ENCODE data around the gene PINK1. TPM values are rescaled to one million over a fixed set of nuclear protein-coding genes. Genes with fewer than 3 reads are reported as not detected.

The PINK1 gene
- total RNA-seq, 1 donor from 2014 or later = 127 TPM

Other genes starting within 250 kb of the PINK1 start
- 8.4 and 11.4 TPM in 2 replicates for gene CAMK2N1, start 147.2 kb upstream of the PINK1 start, total RNA-seq
- gene MUL1, start 125.3 kb upstream of the PINK1 start, total RNA-seq = 37.6 and 42.4 TPM in 2 replicates
- 0.08 TPM in 1 of 2 replicates, not detected in the other for gene FAM43B, start 80.9 kb upstream of the PINK1 start, total RNA-seq
- 0.16 TPM in 1 of 2 replicates, not detected in the other for gene CDA, start 44.4 kb upstream of the PINK1 start, total RNA-seq
- 184 and 204 TPM in 2 replicates for gene DDOST, start 27.9 kb downstream of the PINK1 start, total RNA-seq
- gene KIF17, start 84.5 kb downstream of the PINK1 start, total RNA-seq = 0.10 and 0.19 TPM in 2 replicates
- gene SH2D5, start 99.2 kb downstream of the PINK1 start, total RNA-seq = 0.47 and 1.5 TPM in 2 replicates
- 137 and 155 TPM in 2 replicates for gene HP1BP3, start 153.8 kb downstream of the PINK1 start, total RNA-seq

All from myocyte (in vitro differentiated cells).